ENCODE results near the gene POLR1B.
"Not testable (repeated sequence)": the region's sequence is repeated elsewhere in the genome, so short reads cannot be mapped to it uniquely, and the experiment has no call there.

POLR1B gene

GRCh38 chr2:112541315-112542122 is 746 bp upstream of the POLR1B start:
- DNase-seq (ENCODE audit: insufficient read length, low spot score) (peak; percentile 81), FAIRE-seq (peak; percentile 4)

GRCh38 chr2:112542984-112543661 is 858 bp downstream of the POLR1B start:
- no peak for FAIRE-seq
- DNase-seq (ENCODE audit: insufficient read length, low spot score) = peak; percentile 15

GRCh38 chr2:112547333-112547732 is 5.1 kb downstream of the POLR1B start:
- FAIRE-seq (no peak), DNase-seq (ENCODE audit: insufficient read length, low spot score) (no peak)

GRCh38 chr2:112548980-112549379 is 6.7 kb downstream of the POLR1B start:
- no peak for FAIRE-seq
- no peak for DNase-seq (ENCODE audit: insufficient read length, low spot score)

- no peak for FAIRE-seq
- DNase-seq (ENCODE audit: insufficient read length, low spot score) = no peak
Measured at GRCh38 chr2:112566104-112566503, 23.8 kb downstream of the POLR1B start.

GRCh38 chr2:112566508-112566907 is 24.2 kb downstream of the POLR1B start:
- not testable (repeated sequence) for FAIRE-seq; DNase-seq (ENCODE audit: insufficient read length, low spot score)

- FAIRE-seq = no peak
- DNase-seq (ENCODE audit: insufficient read length, low spot score) = no peak
Measured at GRCh38 chr2:112572005-112572404, 29.7 kb downstream of the POLR1B start.

GRCh38 chr2:112577756-112578155 is 35.5 kb downstream of the POLR1B start:
- peak; percentile 29 for DNase-seq (ENCODE audit: insufficient read length, low spot score)
- FAIRE-seq = no peak

- no peak for DNase-seq (ENCODE audit: insufficient read length, low spot score)
Measured at GRCh38 chr2:112579241-112579640, 37.0 kb downstream of the POLR1B start.

GRCh38 chr2:112580084-112580483 is 37.8 kb downstream of the POLR1B start:
- FAIRE-seq (no peak), DNase-seq (ENCODE audit: insufficient read length, low spot score) (no peak)

More at GRCh38 chr2:112579241-112579640, 37.0 kb downstream of the POLR1B start:
- no peak for FAIRE-seq

- peak; percentile 42 for DNase-seq (ENCODE audit: insufficient read length, low spot score)
- no peak for FAIRE-seq
Measured at GRCh38 chr2:112582314-112582746, 40.1 kb downstream of the POLR1B start.

- FAIRE-seq (no peak), DNase-seq (ENCODE audit: insufficient read length, low spot score) (no peak)
Measured at GRCh38 chr2:112583497-112584133, 41.4 kb downstream of the POLR1B start.

GRCh38 chr2:112584134-112584890 is 42.0 kb downstream of the POLR1B start, which contains the start of gene CHCHD5:
CHCHD5 (plus strand) TSS chr2:112584609; CDS start chr2:112584648, 39 bp downstream.
- FAIRE-seq (peak; percentile 74), DNase-seq (ENCODE audit: insufficient read length, low spot score) (peak; percentile 88)

GRCh38 chr2:112584891-112585250 is 42.6 kb downstream of the POLR1B start:
- no peak for FAIRE-seq

GRCh38 chr2:112585400-112585799 is 43.1 kb downstream of the POLR1B start:
- FAIRE-seq (no peak), DNase-seq (ENCODE audit: insufficient read length, low spot score) (no peak)

More at GRCh38 chr2:112584891-112585250, 42.6 kb downstream of the POLR1B start:
- DNase-seq (ENCODE audit: insufficient read length, low spot score) = no peak

GRCh38 chr2:112585873-112586464 is 43.7 kb downstream of the POLR1B start:
- no peak for DNase-seq (ENCODE audit: insufficient read length, low spot score)
- no peak for FAIRE-seq

GRCh38 chr2:112588611-112589045 is 46.4 kb downstream of the POLR1B start:
- FAIRE-seq = no peak
- no peak for DNase-seq (ENCODE audit: insufficient read length, low spot score)

- no peak for FAIRE-seq
- no peak for DNase-seq (ENCODE audit: insufficient read length, low spot score)
Measured at GRCh38 chr2:112591413-112591812, 49.1 kb downstream of the POLR1B start.

GRCh38 chr2:112593736-112594135 is 51.5 kb downstream of the POLR1B start:
- FAIRE-seq = no peak

More at GRCh38 chr2:112593736-112594135, 51.5 kb downstream of the POLR1B start:
- DNase-seq (ENCODE audit: insufficient read length, low spot score) = no peak

Measured in HTR-8/SVneo (cell line).